Renal cortical epithelial cell (primary cell): Measurements from ENCODE around the gene NCKAP5L. TPM values are rescaled to one million over a fixed set of nuclear protein-coding genes. Genes with fewer than 3 reads are reported as not detected.

Experiments
- total RNA-seq: library from RNA; depleted of rRNA; stranded (reverse); fragments of >200 nt; gene quantifications from 2 replicates; pipeline ENCODE4 v1.2.3, GENCODE V29; 2014

The NCKAP5L gene
- total RNA-seq, 1 donor from 2014 or later = 25.4 TPM

Other genes starting within 250 kb of the NCKAP5L start
- 0.30 and 0.35 TPM in 2 replicates for gene FAM186B, start 222.8 kb downstream of the NCKAP5L start, total RNA-seq
- 11.6 and 17.3 TPM in 2 replicates for gene PRPF40B, start 204.9 kb downstream of the NCKAP5L start, total RNA-seq
- gene FMNL3, start 121.0 kb downstream of the NCKAP5L start, total RNA-seq = 25.7 and 34.2 TPM in 2 replicates
- 496 and 679 TPM in 2 replicates for gene TMBIM6, start 86.9 kb downstream of the NCKAP5L start, total RNA-seq
- gene BCDIN3D, start 14.7 kb upstream of the NCKAP5L start, total RNA-seq = 4.0 and 4.3 TPM in 2 replicates
- not detected in 2 replicates for gene FAIM2, start 75.5 kb upstream of the NCKAP5L start, total RNA-seq
- gene AQP2, start 122.3 kb upstream of the NCKAP5L start, total RNA-seq = 0.30 TPM in 1 of 2 replicates, not detected in the other
- gene AQP5, start 133.5 kb upstream of the NCKAP5L start, total RNA-seq = not detected in 2 replicates
- not detected in 2 replicates for gene AQP6, start 144.5 kb upstream of the NCKAP5L start, total RNA-seq
- gene RACGAP1, start 197.1 kb upstream of the NCKAP5L start, total RNA-seq = 20.7 and 48.6 TPM in 2 replicates
- gene ASIC1, start 229.2 kb upstream of the NCKAP5L start, total RNA-seq = 0.30 TPM in 1 of 2 replicates, not detected in the other